ENCODE measurements around the gene THADA.
"Not testable (repeated sequence)": the region's sequence is repeated elsewhere in the genome, so short reads cannot be mapped to it uniquely, and the experiment has no call there.

Gene THADA, protein sequence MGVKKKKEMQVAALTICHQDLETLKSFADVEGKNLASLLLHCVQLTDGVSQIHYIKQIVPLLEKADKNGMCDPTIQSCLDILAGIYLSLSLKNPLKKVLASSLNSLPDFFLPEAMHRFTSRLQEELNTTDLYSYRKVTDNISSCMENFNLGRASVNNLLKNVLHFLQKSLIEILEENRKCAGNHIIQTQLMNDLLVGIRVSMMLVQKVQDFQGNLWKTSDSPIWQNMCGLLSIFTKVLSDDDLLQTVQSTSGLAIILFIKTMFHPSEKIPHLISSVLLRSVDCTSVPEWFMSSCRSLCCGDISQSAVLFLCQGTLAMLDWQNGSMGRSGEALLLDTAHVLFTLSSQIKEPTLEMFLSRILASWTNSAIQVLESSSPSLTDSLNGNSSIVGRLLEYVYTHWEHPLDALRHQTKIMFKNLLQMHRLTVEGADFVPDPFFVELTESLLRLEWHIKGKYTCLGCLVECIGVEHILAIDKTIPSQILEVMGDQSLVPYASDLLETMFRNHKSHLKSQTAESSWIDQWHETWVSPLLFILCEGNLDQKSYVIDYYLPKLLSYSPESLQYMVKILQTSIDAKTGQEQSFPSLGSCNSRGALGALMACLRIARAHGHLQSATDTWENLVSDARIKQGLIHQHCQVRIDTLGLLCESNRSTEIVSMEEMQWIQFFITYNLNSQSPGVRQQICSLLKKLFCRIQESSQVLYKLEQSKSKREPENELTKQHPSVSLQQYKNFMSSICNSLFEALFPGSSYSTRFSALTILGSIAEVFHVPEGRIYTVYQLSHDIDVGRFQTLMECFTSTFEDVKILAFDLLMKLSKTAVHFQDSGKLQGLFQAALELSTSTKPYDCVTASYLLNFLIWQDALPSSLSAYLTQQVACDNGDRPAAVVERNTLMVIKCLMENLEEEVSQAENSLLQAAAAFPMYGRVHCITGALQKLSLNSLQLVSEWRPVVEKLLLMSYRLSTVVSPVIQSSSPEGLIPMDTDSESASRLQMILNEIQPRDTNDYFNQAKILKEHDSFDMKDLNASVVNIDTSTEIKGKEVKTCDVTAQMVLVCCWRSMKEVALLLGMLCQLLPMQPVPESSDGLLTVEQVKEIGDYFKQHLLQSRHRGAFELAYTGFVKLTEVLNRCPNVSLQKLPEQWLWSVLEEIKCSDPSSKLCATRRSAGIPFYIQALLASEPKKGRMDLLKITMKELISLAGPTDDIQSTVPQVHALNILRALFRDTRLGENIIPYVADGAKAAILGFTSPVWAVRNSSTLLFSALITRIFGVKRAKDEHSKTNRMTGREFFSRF (N-terminal part only)

DNA sequence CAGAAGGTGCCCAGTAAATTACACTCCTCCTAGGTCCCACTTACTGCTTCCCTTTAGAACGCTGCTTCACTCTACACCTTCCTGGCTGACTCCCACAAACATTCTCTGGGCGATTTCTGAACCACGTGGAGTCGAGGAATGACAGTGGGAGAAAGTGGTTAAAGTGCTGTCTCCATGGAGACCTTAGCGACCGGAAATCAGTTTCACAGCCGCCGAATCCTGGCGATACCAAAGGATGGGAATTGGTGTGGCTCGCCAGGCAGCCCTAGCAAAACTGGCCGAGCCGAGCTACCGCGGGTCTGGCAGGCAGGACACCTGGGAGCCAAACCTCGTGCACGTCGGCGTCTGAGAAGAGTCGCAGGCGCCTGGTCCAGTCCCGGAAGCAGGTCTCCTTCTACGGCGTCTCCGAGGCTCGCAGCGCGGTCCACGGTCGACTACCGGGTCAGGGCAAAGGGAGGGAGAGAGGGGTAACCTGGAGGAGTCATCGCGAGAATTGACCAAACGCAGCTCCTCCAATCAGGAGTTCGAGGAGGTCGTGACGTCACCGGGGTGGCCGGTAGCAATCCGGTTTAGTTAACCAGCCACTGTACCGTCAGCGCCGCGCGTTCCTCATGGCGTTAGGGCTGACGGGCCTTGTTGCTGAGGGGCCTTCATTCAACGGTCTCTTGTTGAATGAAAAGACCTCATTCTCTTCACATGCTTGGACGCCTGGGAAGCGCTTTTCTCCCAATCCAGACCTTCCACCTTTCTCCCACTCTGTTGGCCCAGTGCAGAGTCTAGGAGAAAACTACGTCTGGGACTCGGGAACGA is at the start of gene THADA:
Gene THADA (minus strand): TSS at position 436 of the 810 bp plus-strand sequence. CDS start 3,646 bp downstream, outside the sequence.
- DNase-seq: peak; percentile 99

DNA sequence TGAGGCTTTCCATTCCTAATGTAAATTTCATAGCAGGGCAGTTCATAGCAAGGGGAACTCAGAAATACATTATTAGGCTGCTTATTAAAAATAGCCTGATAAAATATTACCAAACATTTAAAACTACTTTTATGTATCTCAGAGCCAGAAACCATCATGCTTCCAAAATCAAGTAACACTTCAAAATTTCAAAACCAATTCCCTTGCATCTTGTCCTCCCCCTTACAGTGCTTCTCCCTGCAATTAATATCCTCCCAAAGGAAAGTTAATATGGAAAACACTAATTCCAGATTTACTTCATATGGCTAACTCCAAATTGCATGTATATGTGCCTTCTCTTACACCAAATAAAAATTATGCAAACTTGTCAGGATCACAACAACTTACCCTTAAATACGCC is 47.8 kb upstream of the THADA start:
- DNase-seq: no peak

DNA sequence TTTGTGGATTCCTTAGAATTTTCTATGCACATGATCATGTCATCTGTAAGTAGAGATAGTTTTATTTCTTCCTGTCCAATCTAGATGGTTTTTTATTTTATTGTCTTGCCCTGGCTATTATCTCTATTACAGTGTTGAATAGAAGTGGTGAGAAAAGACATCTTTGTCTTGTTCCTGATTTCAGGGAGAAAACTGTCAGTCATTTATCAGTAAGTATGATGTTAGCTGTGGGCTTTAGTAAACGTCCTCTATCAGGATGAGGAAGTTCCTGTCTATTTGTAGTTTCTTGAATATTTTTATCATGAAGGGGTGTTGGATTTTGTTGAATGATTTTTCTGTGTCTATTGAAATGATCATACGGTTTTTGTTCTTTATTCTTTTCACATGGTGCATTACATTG is 46.5 kb upstream of the THADA start:
- no peak for DNase-seq

DNA sequence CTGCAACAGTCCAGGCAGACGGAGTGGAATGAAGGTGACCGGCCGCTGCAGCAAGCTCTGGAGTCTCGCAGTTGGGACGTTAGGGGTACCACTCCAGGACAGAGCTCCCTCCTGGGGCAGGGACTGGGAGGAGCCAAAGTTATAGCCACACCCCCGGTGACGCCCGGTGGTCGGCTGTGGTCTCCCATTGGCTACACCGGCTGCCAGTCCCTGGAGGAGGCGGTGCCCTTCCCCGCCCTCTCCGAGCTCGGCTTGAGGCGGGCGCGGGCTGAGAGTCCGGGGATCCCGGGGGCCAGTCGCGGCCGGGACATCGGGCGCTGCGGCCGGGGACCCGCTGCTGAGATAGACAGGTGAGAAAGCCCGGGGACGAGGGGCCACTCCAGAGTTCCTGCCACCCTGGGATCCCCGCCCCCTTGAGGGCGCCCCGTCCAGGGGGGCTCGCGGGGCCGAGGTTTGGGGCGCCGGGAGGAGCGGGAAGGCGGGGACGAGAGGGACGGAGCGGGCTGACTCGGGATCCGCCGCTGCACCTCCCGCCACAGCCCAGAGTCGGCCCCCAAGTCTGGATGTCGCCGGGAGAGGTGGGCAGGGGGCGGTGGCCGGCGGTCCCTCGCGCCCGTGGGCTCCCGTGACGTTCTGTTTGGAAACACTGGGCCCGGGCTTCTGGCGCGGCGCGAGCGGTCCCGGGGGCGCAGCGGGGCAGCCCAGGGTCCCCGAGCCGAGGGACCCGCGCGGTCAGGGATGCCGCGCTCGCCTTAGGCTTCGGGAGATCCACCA is 41.4 kb upstream of the THADA start, which contains the start of gene PLEKHH2:
Gene PLEKHH2 (plus strand): TSS at position 231 of the 774 bp plus-strand sequence. CDS start 7,414 bp downstream, outside the sequence.
- DNase-seq: peak; percentile 86

DNA sequence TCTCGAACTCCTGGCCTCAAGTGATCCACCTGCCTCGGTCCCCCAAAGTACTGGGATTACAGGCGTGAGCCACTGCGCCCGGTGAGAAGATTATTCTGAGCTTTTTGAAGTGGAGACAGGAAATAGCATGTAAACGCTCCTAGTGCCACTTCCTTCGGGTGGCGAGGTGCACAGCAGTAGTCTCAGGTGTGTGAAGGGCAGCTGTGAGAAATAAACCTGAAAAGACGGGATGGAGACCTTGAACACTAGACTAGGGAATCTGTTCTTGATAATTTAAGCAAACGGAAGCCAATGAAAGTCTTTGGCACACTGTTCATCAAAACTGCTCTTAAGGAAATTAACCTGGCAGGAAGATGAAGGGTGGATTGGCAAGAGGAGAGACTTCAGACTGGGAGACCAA is 40.8 kb upstream of the THADA start:
- DNase-seq: no peak

DNA sequence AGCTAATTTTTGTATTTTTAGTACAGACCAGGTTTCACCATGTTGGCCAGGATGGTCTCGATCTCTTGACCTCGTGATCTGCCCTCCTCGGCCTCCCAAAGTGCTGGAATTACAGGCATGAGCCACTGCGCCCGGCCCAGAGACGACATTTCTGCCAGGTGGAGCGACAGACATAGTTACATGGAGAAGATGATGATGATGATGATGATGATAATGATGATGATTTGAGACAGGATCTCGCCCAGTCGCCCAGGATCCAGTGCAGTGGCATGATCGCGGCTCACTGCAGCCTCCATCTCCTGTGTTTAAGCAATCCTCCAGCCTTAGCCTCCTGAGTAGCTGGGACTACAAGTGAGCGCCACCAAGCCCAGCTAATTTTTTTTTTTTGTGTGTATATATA is 40.3 kb upstream of the THADA start:
- not testable (repeated sequence) for DNase-seq

DNA sequence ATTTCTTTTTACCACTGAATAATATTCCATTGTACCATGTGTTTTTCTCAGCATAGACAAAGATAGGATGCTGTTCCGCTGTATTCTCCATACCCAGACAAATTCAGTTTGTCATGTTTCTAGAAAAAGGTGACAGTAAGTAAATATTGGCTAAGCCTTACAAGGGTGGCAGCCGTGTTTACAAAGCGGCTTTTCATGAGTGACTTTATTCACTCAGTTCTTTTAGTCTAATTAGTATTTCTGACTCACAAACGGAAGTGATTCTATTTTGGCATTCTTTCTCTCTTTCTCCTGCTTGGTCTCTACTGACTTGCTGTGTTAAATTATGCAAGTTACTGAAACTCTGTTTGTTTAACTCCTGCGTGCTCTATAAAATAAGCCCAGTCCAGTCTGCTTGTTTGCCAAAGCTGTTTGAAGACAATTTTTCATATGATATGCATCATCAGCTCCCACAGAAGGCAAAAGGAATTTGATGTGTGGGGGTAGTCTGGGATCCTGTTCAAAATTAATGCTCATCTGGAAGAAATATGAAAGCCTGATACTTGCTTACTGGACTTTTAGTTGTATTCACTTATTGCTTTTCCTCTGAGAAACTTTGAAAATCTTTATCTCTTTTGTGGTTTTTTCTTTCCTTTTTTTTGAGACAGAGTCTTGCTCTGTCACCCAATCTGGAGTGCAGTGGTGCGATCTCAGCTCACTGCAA is 38.9 kb upstream of the THADA start:
- DNase-seq: peak; percentile 93

DNA sequence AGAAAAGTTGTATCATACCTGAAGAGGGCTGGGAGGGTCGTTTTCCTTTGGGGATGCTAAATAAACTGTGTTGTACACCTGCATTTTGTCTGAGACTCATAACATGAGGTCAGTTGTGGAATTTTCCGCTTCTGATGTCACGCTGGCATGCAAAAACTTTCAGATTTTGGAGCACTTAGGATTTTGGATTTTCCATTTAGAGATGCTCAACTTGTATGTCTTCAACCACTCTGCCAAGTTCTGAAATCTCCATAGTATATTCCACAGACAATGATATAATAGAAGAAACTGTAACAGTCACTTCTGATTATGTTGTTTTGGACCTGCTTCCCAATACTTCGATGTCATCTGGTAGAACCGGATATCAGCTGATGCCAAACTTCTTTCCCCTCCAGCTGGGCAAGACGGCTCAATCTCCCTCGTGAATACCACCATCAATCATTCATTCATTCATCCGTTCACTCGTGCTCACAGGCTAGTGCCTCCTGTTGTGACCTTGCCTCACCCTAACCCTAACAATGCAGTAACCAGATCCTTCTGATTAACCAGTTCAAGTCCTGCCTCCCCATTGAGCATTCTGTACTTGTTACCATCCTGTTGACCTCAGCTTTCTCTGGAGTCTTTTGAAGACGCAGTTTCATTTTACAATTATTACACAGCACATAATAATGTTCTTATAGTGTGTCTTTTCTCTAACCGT is 35.9 kb upstream of the THADA start:
- DNase-seq: peak; percentile 9

DNA sequence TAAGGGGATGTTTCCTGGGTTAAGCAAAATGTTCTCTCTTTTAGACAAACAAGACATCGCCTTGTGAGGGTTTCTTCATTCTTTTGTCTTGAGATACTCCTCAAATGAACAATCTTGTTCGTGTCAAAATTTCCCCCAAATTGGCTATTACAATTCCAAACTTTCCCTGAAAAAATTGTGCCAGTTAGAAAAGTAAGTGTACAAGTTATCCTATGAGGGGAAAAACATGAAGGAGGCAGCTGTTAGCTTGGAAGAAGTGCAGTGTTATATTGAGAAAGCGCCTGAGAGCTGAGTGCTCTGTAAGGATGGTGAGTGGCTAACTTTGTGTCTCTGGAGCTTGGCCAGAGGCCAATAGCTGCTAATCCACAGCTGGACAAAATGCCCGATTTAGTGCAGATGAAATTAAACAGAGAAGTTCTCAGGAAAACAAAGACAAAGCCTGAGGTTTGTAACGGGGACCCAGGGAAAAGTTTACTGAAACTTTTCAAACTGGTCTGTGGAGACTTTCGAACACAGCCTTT is 27.2 kb upstream of the THADA start:
- DNase-seq: peak; percentile 3

DNA sequence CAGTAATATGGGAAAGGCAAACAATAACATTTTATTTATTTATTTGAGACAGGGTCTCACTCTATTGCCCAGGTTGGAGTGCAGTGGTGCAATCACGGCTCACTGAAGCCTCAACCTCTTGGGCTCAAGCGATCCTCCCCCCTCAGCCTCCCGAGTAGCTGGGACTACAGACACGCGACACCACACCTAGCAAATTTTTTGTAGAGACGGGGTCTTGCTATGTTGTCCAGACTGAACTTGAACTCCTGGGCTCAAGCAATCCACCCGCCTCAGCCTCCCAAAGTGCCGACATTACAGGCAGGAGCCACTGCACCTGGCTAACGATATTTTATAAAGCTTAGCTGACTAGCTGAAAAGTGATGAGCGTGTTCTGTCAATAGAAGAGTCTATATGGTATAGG is 23.7 kb upstream of the THADA start:
- no peak for DNase-seq

DNA sequence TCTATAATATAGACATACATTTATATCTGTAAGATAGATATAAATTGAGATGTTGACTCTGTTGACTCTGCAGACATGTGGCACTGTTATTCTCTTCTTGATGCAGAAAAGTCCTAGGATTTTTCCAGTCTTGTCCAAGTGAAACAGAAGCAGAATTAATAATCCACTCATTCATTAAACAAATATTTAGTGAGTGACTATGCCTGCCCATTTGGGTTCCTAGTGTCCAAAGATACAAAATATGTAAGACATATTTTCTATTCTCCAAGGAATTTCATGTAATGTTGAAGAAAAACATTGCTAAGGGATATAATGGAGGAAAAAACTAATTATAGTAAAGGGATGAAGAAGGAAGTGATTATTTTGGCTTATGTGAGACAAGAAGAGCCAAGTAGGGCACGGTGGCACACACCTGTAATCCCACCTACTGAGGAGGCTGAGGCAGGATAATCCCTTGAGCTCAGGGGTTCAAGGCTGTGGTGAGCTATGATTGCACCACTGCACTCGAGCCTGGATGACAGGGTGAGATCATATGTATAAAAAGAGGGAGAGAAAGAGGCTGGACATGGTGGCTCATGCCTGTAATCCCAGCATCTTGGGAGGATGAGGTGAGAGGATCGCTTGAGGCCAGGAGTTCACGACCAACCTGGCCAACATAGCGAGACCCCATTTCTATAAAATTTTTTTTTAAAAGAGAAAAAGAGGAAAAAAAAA is 21.3 kb upstream of the THADA start:
- peak; percentile 29 for DNase-seq

DNA sequence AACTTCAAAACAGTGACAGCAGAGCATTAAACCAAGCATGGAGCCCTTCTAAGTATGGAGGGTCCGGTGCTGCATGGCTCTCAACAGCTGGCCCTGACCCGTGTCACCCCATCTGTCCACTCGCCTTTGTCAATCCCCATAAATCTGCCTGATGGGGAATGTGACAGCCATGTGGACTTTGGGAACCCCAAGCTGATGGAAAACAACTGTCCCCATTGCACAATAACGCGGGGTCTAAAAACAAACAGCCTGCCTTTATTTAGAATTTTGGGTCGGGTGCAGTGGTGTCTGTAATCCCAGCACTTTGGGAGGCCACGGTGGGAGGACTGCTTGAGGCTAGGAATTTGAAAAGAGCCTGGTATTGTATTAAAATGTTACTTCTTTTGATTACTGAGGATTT is 17.1 kb upstream of the THADA start:
- DNase-seq: no peak

DNA sequence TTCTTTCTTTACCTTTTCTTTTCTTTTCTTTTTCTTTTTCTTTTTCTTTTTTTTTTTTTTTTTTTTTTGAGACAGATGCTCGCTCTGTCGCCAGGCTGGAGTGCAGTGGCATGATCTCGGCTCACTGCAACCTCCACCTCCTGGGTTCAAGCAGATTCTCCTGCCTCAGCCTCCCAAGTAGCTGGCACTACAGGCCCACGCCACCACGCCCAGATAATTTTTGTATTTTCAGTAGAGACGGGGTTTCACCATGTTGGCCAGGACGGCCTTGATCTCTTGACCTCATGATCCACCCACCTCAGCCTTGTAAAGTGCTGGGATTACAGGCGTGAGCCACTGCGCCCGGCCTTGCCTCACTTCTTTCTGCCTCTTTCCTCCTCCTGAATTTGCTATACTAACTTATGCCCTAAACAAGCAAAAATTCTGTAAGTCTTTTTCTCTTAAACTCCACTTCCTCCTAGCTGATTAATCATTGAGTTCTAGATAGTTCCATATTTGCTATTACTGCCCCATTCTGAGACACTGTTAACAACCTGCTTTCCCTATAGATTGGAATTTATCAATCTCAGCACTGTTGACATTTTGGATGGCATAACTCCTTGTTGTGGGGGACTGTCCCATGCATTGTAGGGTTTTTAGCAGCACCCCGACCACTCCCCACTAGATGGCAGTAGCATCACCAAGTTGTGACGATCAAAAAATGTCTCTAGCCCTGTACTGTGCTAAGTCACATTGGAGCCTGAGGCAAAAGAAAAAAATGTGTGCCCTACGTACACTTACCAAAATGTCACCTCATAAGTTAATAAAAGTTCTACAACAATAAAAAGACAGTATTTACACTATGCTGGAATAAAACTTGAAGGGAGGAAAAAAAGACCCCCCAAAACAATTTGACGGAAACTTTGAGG is 16.4 kb upstream of the THADA start:
- peak; percentile 68 for DNase-seq

DNA sequence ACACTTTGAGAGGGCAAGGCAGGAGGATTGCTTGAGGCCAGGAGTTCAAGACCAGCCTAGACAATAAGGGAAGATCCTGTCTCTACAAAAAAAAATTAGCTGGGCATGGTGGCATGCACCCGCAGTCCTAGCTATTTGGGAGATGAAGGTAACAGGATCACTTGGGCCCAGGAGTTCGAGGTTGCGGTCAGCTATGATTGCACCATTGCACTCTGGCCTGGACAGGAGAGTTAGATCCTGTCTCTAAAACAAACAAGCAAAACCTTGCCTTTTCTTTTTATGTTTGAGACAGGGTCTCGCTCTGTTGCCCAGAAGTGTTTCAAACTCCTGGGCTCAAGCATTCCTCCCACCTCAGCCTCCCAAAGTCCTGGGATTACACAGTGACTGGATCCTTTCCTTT is 14.5 kb upstream of the THADA start:
- no peak for DNase-seq

DNA sequence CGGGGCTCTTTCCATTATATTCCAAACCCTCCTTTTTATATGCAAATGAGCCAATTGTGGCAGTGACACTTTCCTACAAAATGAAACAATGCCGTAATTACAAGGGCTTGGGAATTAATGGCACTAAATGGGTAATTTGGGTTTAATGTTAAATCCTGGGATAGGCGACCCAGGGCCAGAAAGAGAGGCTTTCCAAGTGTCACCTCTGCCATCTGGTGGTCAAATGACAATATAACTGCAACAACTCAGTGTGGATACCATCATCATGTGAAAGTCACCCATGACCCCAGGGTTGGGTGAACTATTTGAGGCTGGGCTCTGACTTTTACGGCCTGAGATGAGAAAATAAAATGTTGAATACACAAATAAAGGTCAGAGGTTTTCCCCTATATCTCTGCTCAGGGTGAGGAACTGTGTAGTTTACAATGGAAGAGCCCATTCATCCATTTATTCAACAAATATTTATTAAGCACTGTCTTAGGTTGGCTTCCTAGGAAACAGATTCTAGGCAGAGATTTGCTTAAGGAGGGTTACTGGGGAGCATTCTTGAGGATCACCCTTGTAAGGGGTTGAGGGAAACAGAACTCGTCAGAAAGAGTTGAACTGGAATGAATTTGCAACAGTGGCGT is 13.6 kb upstream of the THADA start:
- peak; percentile 52 for DNase-seq

DNA sequence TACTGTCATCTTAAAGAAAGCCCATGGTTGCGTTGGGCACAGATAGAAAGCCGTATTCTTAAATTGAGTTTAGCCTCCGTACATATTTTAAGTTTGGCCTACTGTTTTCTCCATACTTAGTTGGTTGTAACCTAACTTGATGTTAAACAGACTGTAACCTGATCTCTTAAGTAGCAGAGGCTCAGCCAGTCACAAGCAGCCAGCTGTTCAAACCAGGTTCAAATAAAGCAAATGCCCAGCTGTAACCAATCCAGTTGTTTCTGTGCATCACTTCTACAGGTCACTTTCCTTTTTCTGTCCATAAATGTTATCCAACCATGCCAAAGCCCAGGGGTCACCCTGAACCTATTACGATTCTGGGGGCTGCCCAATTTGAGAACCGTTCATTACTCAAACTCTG is 10.0 kb upstream of the THADA start:
- DNase-seq: no peak

DNA sequence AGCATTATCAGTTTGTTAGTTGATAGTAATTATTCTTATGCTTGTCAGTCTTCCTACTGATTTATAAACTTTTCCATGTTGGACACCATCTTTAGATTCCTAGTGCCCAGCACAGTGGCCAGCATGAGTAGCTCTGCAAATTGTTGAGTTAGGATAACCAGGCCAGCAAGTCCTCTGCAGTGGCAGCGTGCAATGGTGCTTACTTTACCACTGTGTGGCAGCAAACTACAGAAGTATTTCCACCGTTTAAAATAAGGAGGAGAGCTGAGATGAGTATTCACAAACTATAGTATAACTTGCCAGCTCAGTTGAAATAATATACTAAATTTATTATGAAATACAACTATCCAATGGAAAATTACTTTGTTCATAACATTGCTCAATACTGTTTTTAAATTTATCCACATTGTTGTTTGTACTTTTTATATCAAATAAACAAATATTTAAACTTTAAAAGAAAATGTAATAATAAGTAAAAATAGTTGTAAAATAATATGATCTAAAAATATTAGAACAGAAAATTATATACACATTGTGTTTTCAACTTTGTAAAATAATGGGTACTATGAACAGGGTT is 9.3 kb upstream of the THADA start:
- DNase-seq: peak; percentile 53

Measured in fibroblast of upper back skin (primary cell).